ENCODE results near the gene ZBTB46.

Gene ZBTB46

DNA sequence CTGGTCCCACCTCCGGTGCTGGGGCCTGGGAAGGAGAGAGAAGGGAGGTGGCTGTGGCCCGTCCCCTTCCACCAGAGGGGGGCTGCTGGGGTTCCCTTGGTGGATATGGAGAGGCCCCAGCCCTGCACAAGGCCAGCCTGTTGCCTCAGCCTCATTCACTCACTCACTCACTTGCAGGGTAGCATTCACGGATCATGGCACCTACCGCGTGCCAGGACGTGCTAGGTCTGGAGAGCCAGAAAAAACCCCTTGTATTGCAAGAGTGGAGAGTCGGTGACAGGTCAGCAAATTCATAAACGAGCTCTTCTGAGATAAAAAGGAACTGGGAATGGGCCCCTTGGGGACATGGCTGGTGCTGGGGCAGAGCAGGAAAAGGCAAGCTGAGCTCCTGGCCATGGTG is 6.4 kb upstream of the ZBTB46 start:
- H3K4me3 ChIP-seq (ENCODE audit: low read depth, low read length), result no peak overlapping the region
- no peak for TF ChIP-seq CTCF (IDR thresholded peaks at IDR 0.05; ENCODE audit: low read depth, low read length)
- DNase-seq (ENCODE audit: low read depth, low spot score), result no peak
- in situ Hi-C loops (cut with HindIII; ENCODE audit: low sequenced_read_pairs), result no loop called here

DNA sequence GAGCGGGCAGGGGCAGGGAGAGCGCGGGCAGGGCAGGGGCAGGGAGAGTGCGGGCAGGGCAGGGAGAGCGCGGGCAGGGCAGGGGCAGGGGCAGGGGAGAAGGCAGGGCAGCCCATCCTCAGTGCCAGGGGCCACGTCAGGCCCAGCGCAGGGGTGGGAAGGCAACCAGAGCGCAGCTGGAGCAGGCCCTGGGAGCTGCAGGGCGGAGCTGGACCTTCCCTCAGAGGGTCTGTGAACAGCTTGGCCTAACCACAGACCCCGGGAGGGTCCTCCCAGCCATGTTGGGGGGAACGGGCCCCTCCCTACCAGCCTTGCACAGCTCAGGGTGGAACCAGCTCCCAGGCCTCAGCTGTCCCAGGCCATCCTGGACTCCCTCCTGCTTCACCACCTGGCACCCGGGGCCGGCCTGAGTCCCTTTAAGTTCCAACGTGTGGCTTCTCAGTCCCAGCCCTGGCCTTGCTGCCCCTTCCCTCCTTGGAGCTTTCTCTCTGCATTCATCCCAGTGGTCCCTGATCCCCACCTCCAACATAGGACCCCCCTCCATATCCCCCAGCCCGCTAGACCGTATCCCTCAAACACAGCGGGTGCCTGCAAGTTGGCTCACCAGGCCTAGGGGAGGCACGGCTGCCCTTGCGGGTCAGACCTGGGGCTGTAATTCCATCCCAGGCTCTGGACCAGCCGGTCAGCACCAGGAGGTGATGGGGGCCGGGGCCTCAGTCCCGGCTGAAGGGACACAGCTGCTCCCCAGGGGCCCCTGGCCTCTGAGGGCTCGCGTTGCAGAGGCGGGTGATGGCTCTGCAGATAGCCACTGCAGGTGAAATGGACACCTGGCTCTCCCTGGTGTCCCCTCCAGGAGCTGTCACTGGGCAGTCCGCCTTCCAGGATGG is 5.6 kb upstream of the ZBTB46 start:
- no peak overlapping the region for H3K4me3 ChIP-seq (ENCODE audit: low read depth, low read length)
- DNase-seq (ENCODE audit: low read depth, low spot score), result no peak
- in situ Hi-C loops (cut with HindIII; ENCODE audit: low sequenced_read_pairs), result no loop called here
- TF ChIP-seq CTCF (IDR thresholded peaks at IDR 0.05; ENCODE audit: low read depth, low read length), result no peak

- H3K4me3 ChIP-seq (ENCODE audit: low read depth, low read length), result no peak overlapping the region
- peak; percentile 97 for DNase-seq (ENCODE audit: low read depth, low spot score)
- in situ Hi-C loops (cut with HindIII; ENCODE audit: low sequenced_read_pairs), result no loop called here
- TF ChIP-seq CTCF (IDR thresholded peaks at IDR 0.05; ENCODE audit: low read depth, low read length), result no peak
Measured at GRCh38 chr20:63835021-63835858, 4.2 kb upstream of the ZBTB46 start.

DNA sequence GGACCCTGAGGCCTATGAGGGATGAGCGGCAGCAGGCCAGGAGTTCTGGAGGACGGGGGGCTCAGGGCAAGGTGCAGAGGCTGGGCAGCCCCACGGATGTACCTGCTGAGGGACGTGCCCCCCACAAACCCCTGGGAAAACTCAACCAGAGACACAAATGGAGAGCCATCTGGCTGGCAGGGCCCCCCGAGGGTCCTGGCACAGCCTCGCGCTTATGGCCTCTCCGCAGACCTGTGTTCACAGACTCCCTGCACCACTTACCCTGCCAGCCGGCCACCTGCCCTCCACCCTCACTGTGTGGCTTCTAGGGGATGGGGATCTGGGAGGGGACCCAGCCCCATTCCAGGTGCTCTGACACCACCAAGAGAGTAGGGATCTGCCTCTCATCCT is 3.4 kb upstream of the ZBTB46 start:
- in situ Hi-C loops (cut with HindIII; ENCODE audit: low sequenced_read_pairs), result no loop called here
- no peak for TF ChIP-seq CTCF (IDR thresholded peaks at IDR 0.05; ENCODE audit: low read depth, low read length)
- DNase-seq (ENCODE audit: low read depth, low spot score), result no peak
- no peak overlapping the region for H3K4me3 ChIP-seq (ENCODE audit: low read depth, low read length)

GRCh38 chr20:63833776-63834490 is 2.9 kb upstream of the ZBTB46 start:
- in situ Hi-C loops (cut with HindIII; ENCODE audit: low sequenced_read_pairs), result no loop called here
- H3K4me3 ChIP-seq (ENCODE audit: low read depth, low read length), result no peak overlapping the region
- TF ChIP-seq CTCF (IDR thresholded peaks at IDR 0.05; ENCODE audit: low read depth, low read length), result no peak
- peak; percentile 72 for DNase-seq (ENCODE audit: low read depth, low spot score)

DNA sequence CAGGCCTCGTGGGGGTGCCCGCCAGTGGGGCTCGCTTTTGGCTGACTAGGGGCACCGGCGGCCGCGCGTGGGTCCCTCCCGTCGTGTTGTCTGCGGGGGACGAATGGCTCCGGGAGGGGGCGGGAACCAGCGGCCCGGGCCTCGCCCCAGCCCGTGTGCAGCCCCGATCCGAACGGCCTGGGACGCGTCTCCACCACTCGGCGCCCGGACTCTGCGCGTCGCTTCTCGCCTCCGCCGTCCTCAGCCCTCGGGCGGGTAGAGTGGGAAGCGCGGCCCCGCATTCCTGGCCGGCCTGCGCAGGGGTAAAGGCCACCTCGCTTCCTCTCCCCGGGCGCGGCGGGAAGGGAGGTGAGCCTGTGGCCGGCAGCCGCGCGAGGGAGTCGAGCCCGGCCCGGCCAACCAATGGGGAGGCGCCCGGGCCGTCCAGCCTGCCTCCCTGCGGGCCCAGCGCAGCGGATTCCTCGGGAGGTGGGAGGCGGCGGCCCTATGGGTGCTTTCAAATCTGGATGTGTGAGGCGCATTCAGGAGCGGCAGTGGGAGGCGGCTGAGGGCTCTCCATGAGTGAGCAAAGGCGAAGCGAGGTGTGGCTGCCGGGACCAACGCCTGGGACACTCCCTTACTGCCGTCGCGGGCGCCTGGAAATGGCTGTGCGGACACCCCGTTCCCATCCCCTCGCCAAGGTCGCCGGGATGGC is 1.1 kb upstream of the ZBTB46 start:
- in situ Hi-C loops (cut with HindIII; ENCODE audit: low sequenced_read_pairs), result no loop called here
- no peak overlapping the region for H3K4me3 ChIP-seq (ENCODE audit: low read depth, low read length)
- TF ChIP-seq CTCF (IDR thresholded peaks at IDR 0.05; ENCODE audit: low read depth, low read length), result no peak
- no peak for DNase-seq (ENCODE audit: low read depth, low spot score)
